ENCODE data around the gene MYG1.

DNA sequence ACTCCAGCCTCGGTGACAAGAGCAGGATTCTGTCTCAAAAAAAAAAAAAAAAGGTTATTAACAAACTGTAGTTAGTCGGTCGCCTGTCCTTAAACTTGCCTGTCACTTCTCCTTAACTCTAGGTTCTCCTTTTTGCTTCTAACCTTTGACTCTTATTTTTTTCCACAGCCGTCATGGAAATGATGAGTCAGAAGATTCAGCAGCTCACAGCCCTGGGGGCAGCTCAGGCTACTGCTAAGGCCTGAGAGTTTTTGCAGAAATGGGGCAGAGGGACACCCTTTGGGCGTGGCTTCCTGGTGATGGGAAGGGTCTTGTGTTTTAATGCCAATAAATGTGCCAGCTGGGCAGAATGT, 418 bp upstream of the MYG1 start:
- no peak for TF ChIP-seq POLR2A (IDR thresholded peaks at IDR 0.05)
- TF ChIP-seq, protein P1, sequence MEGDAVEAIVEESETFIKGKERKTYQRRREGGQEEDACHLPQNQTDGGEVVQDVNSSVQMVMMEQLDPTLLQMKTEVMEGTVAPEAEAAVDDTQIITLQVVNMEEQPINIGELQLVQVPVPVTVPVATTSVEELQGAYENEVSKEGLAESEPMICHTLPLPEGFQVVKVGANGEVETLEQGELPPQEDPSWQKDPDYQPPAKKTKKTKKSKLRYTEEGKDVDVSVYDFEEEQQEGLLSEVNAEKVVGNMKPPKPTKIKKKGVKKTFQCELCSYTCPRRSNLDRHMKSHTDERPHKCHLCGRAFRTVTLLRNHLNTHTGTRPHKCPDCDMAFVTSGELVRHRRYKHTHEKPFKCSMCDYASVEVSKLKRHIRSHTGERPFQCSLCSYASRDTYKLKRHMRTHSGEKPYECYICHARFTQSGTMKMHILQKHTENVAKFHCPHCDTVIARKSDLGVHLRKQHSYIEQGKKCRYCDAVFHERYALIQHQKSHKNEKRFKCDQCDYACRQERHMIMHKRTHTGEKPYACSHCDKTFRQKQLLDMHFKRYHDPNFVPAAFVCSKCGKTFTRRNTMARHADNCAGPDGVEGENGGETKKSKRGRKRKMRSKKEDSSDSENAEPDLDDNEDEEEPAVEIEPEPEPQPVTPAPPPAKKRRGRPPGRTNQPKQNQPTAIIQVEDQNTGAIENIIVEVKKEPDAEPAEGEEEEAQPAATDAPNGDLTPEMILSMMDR (IDR thresholded peaks at IDR 0.05) = no peak
